ENCODE data around the gene WAC. TPM values are rescaled to one million over a fixed set of nuclear protein-coding genes. Genes with fewer than 3 reads are reported as not detected.

The WAC gene
- total and polyA plus RNA-seq, 2 of the 13 experiments (the other 11 are each of a cell fraction or from before 2014, with no cell fraction given), result 69.1 to 96.2 TPM

DNA sequence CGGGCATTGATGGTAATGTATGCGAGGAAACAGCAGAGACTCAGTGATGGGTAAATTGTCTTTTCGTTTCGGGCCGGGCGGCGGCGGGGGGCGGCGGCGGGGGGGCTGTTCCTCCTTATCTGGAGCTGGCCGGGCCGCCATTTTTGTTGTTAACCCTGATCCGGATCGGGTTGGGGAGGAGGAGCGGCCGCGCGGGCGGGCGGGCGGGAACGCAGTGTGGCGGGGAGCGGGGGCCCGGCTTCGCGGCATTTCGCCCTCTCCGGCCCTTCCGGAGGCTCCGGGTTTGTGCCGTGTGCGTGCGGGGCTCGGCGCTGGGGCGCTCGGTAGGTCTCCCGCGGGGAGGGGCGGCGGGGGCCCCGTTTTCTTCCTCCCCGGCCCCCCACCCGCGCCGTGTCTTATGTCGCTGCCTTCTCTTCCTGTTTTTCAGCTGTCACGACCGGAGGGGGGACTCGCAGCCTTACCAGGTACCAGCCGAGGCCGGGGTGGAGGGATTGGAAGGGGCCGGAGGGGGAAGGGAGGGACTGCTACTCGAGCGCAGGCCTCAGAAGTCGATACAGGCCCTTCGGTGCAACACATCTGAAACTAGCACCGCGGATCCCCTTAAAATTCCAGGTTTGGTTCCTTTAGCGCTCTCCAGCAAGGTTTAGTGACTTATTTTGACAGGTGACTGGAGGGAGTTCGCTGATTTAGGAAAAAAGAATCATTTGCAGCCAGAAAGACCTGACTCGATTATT is 820 bp downstream of the WAC start (continued):
- TF ChIP-seq ZBTB4 (CRISPR knock-in tag; IDR thresholded peaks at IDR 0.05; ENCODE audit: borderline replicate concordance) (no peak), TARDBP (CRISPR knock-in tag; IDR thresholded peaks at IDR 0.05) (no peak), ZFY (CRISPR knock-in tag; IDR thresholded peaks at IDR 0.05) (peak; percentile 95), ZBTB21 (CRISPR knock-in tag; IDR thresholded peaks at IDR 0.05) (no peak; the same call in 1 of the 2 replicates), ZNF362 (CRISPR knock-in tag; IDR thresholded peaks at IDR 0.05; ENCODE audit: borderline replicate concordance) (no peak), MTF1 (CRISPR knock-in tag; IDR thresholded peaks at IDR 0.05) (no peak), FOXK2 (IDR thresholded peaks at IDR 0.05) (no peak), EEA1 (CRISPR knock-in tag; IDR thresholded peaks at IDR 0.05; ENCODE audit: borderline replicate concordance) (peak; percentile 26; the same call in 1 of the 2 replicates), NFATC3 (CRISPR knock-in tag; IDR thresholded peaks at IDR 0.05) (no peak), PRPF4 (IDR thresholded peaks at IDR 0.05; ENCODE audit: low read depth, low read length, poor library complexity, severe bottlenecking) (peak; percentile 82), NFIB (CRISPR knock-in tag; IDR thresholded peaks at IDR 0.05; ENCODE audit: borderline replicate concordance) (no peak), ZMYM3 (CRISPR knock-in tag; IDR thresholded peaks at IDR 0.05) (no peak), RFXANK (CRISPR knock-in tag; IDR thresholded peaks at IDR 0.05) (no peak), CENPBD1 (CRISPR knock-in tag; IDR thresholded peaks at IDR 0.05; ENCODE audit: borderline replicate concordance, low read depth) (no peak), ZNF101 (CRISPR knock-in tag; IDR thresholded peaks at IDR 0.05; ENCODE audit: borderline replicate concordance, low read depth) (no peak), RBM39 (IDR thresholded peaks at IDR 0.05; ENCODE audit: low read depth, low read length, poor library complexity, severe bottlenecking) (no peak), CREB1 (IDR thresholded peaks at IDR 0.05) (no peak), CREB1 (CRISPR knock-in tag; IDR thresholded peaks at IDR 0.05) (no peak), ZNF205 (CRISPR knock-in tag; IDR thresholded peaks at IDR 0.05) (0 out of 2 replicates have a peak, but pooled peaks have one; percentile 44), ZNF20 (CRISPR knock-in tag; IDR thresholded peaks at IDR 0.05) (0 out of 2 replicates have a peak, but pooled peaks have one; percentile 32), ZNF749 (CRISPR knock-in tag; IDR thresholded peaks at IDR 0.05; ENCODE audit: borderline replicate concordance) (no peak)
- TF ChIP-seq, protein P1, sequence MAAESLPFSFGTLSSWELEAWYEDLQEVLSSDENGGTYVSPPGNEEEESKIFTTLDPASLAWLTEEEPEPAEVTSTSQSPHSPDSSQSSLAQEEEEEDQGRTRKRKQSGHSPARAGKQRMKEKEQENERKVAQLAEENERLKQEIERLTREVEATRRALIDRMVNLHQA (CRISPR knock-in tag; IDR thresholded peaks at IDR 0.05), result no peak
- TF ChIP-seq, protein P2, sequence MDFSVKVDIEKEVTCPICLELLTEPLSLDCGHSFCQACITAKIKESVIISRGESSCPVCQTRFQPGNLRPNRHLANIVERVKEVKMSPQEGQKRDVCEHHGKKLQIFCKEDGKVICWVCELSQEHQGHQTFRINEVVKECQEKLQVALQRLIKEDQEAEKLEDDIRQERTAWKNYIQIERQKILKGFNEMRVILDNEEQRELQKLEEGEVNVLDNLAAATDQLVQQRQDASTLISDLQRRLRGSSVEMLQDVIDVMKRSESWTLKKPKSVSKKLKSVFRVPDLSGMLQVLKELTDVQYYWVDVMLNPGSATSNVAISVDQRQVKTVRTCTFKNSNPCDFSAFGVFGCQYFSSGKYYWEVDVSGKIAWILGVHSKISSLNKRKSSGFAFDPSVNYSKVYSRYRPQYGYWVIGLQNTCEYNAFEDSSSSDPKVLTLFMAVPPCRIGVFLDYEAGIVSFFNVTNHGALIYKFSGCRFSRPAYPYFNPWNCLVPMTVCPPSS (IDR thresholded peaks at IDR 0.05), result no peak
